HG03520 (cell line): ENCODE measurements around the gene LMO1.

Experiments
- ATAC-seq: cut with Tn5 transposase; IDR thresholded peaks from one replicate; pipeline ENCODE4 v1.9.1; 2021; ENCODE audit warnings: mild to moderate bottlenecking, moderate library complexity; ENCODE audit not compliant: unreplicated experiment

LMO1 gene

GRCh38 chr11:8249482-8249881 is 14.2 kb downstream of the LMO1 start:
- no peak for ATAC-seq

- no peak for ATAC-seq
Observed at GRCh38 chr11:8248786-8249185, 14.9 kb downstream of the LMO1 start.

- ATAC-seq, result no peak
Observed at GRCh38 chr11:8247312-8247711, 16.4 kb downstream of the LMO1 start.

- no peak for ATAC-seq
Observed at GRCh38 chr11:8243458-8243857, 20.2 kb downstream of the LMO1 start.

- ATAC-seq, result no peak
Observed at GRCh38 chr11:8242499-8243280, 21.0 kb downstream of the LMO1 start.

- no peak for ATAC-seq
Observed at GRCh38 chr11:8242118-8242475, 21.6 kb downstream of the LMO1 start.

- ATAC-seq, result no peak
Observed at GRCh38 chr11:8241373-8242117, 22.1 kb downstream of the LMO1 start.

- ATAC-seq, result no peak
Observed at GRCh38 chr11:8239536-8240228, 24.0 kb downstream of the LMO1 start.

GRCh38 chr11:8239040-8239439 is 24.6 kb downstream of the LMO1 start:
- no peak for ATAC-seq

GRCh38 chr11:8237453-8237852 is 26.2 kb downstream of the LMO1 start:
- ATAC-seq, result no peak

GRCh38 chr11:8235925-8236324 is 27.8 kb downstream of the LMO1 start:
- ATAC-seq, result no peak

- no peak for ATAC-seq
Observed at GRCh38 chr11:8234910-8235309, 28.8 kb downstream of the LMO1 start.

- ATAC-seq, result no peak
Observed at GRCh38 chr11:8234425-8234821, 29.3 kb downstream of the LMO1 start.

- no peak for ATAC-seq
Observed at GRCh38 chr11:8233691-8234424, 29.8 kb downstream of the LMO1 start.

GRCh38 chr11:8232849-8233606 is 30.6 kb downstream of the LMO1 start:
- no peak for ATAC-seq

- no peak for ATAC-seq
Observed at GRCh38 chr11:8232414-8232813, 31.3 kb downstream of the LMO1 start.

- ATAC-seq, result no peak
Observed at GRCh38 chr11:8231979-8232378, 31.7 kb downstream of the LMO1 start.

- ATAC-seq, result no peak
Observed at GRCh38 chr11:8230921-8231847, 32.5 kb downstream of the LMO1 start.

- ATAC-seq, result no peak
Observed at GRCh38 chr11:8230178-8230859, 33.4 kb downstream of the LMO1 start.
